GM12875 (cell line): ENCODE measurements around the gene TMEM198.

Experiments
- H3K4me3 ChIP-seq: one replicate; pipeline ENCODE4 v1.5.1; 2011; ENCODE audit warnings: low read depth, low read length, control low read depth
- CTCF ChIP-seq: IDR thresholded peaks from 2 replicates; pipeline ENCODE4 v1.5.1; 2011; ENCODE audit warnings: low read depth, mild to moderate bottlenecking, control low read depth, inconsistent platforms, low read length, moderate library complexity, borderline replicate concordance; ENCODE audit not compliant: insufficient read depth

Gene TMEM198

GRCh38 chr2:219554350-219554749 is 10.5 kb downstream of the TMEM198 start:
- TF ChIP-seq CTCF, result no peak

GRCh38 chr2:219555956-219556355 is 12.1 kb downstream of the TMEM198 start:
- TF ChIP-seq CTCF, result no peak
- H3K4me3 ChIP-seq, result no peak overlapping the region

More at GRCh38 chr2:219554350-219554749, 10.5 kb downstream of the TMEM198 start:
- H3K4me3 ChIP-seq, result no peak overlapping the region

- no peak for TF ChIP-seq CTCF
- no peak overlapping the region for H3K4me3 ChIP-seq
Measured at GRCh38 chr2:219556413-219556812, 12.6 kb downstream of the TMEM198 start.

GRCh38 chr2:219557320-219557719 is 13.5 kb downstream of the TMEM198 start:
- H3K4me3 ChIP-seq, result no peak overlapping the region
- TF ChIP-seq CTCF, result no peak

- TF ChIP-seq CTCF, result no peak
Measured at GRCh38 chr2:219557791-219558785, 14.3 kb downstream of the TMEM198 start.

GRCh38 chr2:219559156-219559915 is 15.5 kb downstream of the TMEM198 start:
- no peak for TF ChIP-seq CTCF
- no peak overlapping the region for H3K4me3 ChIP-seq

More at GRCh38 chr2:219557791-219558785, 14.3 kb downstream of the TMEM198 start:
- H3K4me3 ChIP-seq, result no peak overlapping the region
